Ovary (tissue), 3 donors: ENCODE measurements around the gene NUDT4.

Source experiments
- CTCF ChIP-seq, 3 donors: fragments of 450-650 bp in 2 of 3; fragments of 200-600 bp in 1 of 3; IDR thresholded peaks; one replicate each; pipeline versions ENCODE4 v1.5.1 to v1.8.0; 2016 to 2022; ENCODE audit warnings: antibody characterized with exemption in 3 of 3, mild to moderate bottlenecking in 1 of 3
- EP300 ChIP-seq: sonication (generic); formaldehyde crosslinking; IDR thresholded peaks from one replicate; pipeline ENCODE4 v1.6.1; 2017; ENCODE audit warnings: antibody characterized with exemption
- POLR2A ChIP-seq: fragments of 450-650 bp; IDR thresholded peaks from one replicate; pipeline ENCODE4 v1.6.1; 2017; ENCODE audit warnings: antibody characterized with exemption, mild to moderate bottlenecking, moderate library complexity
- donor health status: DM: no; HTN: no; CAD: no.

GRCh38 chr12:93408813-93409212 lies 31.1 kb downstream of the NUDT4 start:
- TF ChIP-seq CTCF (IDR thresholded peaks at IDR 0.05) (no peak), POLR2A (no peak), EP300 (no peak)
